ENCODE data around the gene ERICH3. TPM values are rescaled to one million over a fixed set of nuclear protein-coding genes. Genes with fewer than 3 reads are reported as not detected.

The ERICH3 gene
- total and polyA plus RNA-seq, 2 donors, result 0.78 to 5.2 TPM

DNA sequence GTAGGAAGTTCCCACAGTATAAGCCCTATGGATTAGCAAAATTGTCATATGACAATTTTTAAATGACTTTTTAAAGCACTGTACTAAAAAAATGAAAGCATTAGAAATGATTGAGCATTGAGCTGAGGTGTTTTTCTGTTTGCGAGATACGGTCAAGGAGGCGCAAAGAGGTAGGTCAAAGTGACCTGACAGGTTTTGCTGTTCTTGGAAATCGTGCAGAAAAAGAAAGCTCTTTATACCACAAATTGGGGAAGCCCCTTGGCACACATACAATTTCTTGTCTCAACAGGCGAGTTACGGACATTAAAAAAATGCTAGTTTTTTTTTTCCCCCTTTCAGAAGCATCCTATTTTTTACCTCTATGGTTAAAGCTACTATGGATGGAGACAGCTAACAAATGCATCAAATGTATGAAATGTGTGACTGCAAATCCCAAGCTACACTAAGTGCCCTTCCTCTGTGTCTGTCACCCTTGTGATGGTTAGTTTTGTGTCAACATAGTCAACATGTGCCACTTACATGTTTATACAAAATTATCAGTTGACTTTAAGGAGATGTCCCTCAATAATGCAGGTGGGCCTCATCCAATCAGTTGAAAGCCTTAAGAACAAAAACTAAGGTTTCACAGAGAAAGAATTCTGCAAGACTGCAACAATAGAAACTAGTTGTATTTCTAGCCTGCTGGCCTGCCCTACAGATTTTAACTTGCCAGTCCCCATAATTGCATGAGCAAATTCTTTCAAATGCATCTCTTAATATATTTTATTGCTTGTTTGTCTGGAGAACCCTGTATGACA, 30.0 kb upstream of the ERICH3 start:
- WGBS, result 87% methylated on average over 6 of the region's 6 CpGs
- H3K36me3 ChIP-seq (ENCODE audit: control insufficient read depth in 2 of 2, insufficient read depth in 2 of 2, low read length in 1 of 2), result peaks cover 0 to 22% of the 10 kb centered on the region in 2 donors

DNA sequence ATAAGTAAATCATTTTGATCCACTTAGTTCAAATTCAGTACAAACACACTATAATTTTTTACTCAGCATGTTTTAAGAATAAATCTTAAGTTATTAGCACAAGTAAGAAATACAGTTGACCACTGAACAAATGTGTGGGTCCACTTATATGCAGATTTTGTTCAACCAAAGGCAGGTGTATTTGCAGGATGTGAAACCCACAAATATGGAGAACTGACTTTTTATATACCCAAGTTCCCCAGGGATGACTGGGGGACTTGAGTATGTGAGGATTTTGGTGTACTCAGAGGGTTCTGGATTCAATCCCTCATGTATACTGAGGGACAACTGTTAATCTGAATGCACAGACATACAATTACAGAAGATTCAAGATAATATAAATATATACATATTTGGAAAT, 25.7 kb upstream of the ERICH3 start:
- no peaks in the 10 kb centered on the region for H3K4me1 ChIP-seq (ENCODE audit: control insufficient read depth in 2 of 2, insufficient read depth in 2 of 2, low read length in 2 of 2)
- H3K9me3 ChIP-seq (ENCODE audit: control insufficient read depth in 2 of 2, insufficient read depth in 1 of 2, low read length in 1 of 2), result no peaks in the 10 kb centered on the region
- no peak overlapping the region for H3K27ac ChIP-seq (ENCODE audit: low read depth in 1 of 2, low read length in 1 of 2)
- peaks cover 0 to 4% of the 10 kb centered on the region in 2 donors for H3K36me3 ChIP-seq (ENCODE audit: control insufficient read depth in 2 of 2, insufficient read depth in 2 of 2, low read length in 1 of 2)
- no peak overlapping the region for H3K4me3 ChIP-seq (ENCODE audit: low read length in 2 of 2)
- no peak for DNase-seq (ENCODE audit: low read depth in 6 of 9, low spot score in 9 of 9)
- H3K27me3 ChIP-seq (ENCODE audit: control insufficient read depth in 2 of 2, insufficient read depth in 1 of 2, low read length in 1 of 2), result no peaks in the 10 kb centered on the region

More for the DNA sequence above, 30.0 kb upstream of the ERICH3 start:
- no peaks in the 10 kb centered on the region for H3K27me3 ChIP-seq (ENCODE audit: control insufficient read depth in 2 of 2, insufficient read depth in 1 of 2, low read length in 1 of 2)
- H3K27ac ChIP-seq (ENCODE audit: low read depth in 1 of 2, low read length in 1 of 2), result no peak overlapping the region
- H3K4me3 ChIP-seq (ENCODE audit: low read length in 2 of 2), result no peak overlapping the region
- no peaks in the 10 kb centered on the region for H3K9me3 ChIP-seq (ENCODE audit: control insufficient read depth in 2 of 2, insufficient read depth in 1 of 2, low read length in 1 of 2)
- no peaks in the 10 kb centered on the region for H3K4me1 ChIP-seq (ENCODE audit: control insufficient read depth in 2 of 2, insufficient read depth in 2 of 2, low read length in 2 of 2)
- DNase-seq (ENCODE audit: low read depth in 6 of 9, low spot score in 9 of 9), result peak in 2 of 9 donors; percentile 2 to 37

- Histone ChIP-seq H3K4me3 (ENCODE audit: low read length in 2 of 2) (no peak overlapping the region), H3K9me3 (ENCODE audit: control insufficient read depth in 2 of 2, insufficient read depth in 1 of 2, low read length in 1 of 2) (no peaks in the 10 kb centered on the region), H3K27ac (ENCODE audit: low read depth in 1 of 2, low read length in 1 of 2) (no peak overlapping the region), H3K36me3 (ENCODE audit: control insufficient read depth in 2 of 2, insufficient read depth in 2 of 2, low read length in 1 of 2) (no peaks in the 10 kb centered on the region), H3K4me1 (ENCODE audit: control insufficient read depth in 2 of 2, insufficient read depth in 2 of 2, low read length in 2 of 2) (no peaks in the 10 kb centered on the region), H3K27me3 (ENCODE audit: control insufficient read depth in 2 of 2, insufficient read depth in 1 of 2, low read length in 1 of 2) (no peaks in the 10 kb centered on the region)
- DNase-seq (ENCODE audit: low read depth in 6 of 9, low spot score in 9 of 9), result no peak
- 84% methylated on average over 2 of the region's 2 CpGs for WGBS
These were observed 24.2 kb upstream of the ERICH3 start for GRCh38 chr1:74697832-74698231.

DNA sequence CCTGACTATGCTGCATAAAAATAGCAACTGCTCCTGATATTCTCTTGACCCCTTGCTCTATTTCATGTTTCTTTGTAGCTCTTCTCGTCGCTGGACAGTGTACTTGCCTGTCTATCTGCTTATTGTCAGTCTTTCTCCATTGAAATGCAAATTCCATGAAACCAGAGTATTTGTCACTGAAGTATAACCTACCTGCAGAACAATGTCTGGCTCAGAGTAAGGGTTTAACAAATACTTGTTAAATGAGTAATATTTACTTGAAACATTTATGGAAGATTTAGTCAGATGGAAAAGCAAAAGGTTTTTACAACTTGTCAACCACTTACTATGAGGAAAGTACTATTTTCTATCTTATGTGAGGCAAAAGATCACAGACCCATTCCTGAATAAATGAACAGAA, 19.9 kb upstream of the ERICH3 start:
- H3K27me3 ChIP-seq (ENCODE audit: control insufficient read depth in 2 of 2, insufficient read depth in 1 of 2, low read length in 1 of 2), result no peaks in the 10 kb centered on the region
- no peaks in the 10 kb centered on the region for H3K9me3 ChIP-seq (ENCODE audit: control insufficient read depth in 2 of 2, insufficient read depth in 1 of 2, low read length in 1 of 2)
- no peaks in the 10 kb centered on the region for H3K36me3 ChIP-seq (ENCODE audit: control insufficient read depth in 2 of 2, insufficient read depth in 2 of 2, low read length in 1 of 2)
- DNase-seq (ENCODE audit: low read depth in 6 of 9, low spot score in 9 of 9), result no peak
- no peaks in the 10 kb centered on the region for H3K4me1 ChIP-seq (ENCODE audit: control insufficient read depth in 2 of 2, insufficient read depth in 2 of 2, low read length in 2 of 2)
- H3K4me3 ChIP-seq (ENCODE audit: low read length in 2 of 2), result no peak overlapping the region
- H3K27ac ChIP-seq (ENCODE audit: low read depth in 1 of 2, low read length in 1 of 2), result no peak overlapping the region
- 90% methylated on average over 2 of the region's 2 CpGs for WGBS

DNA sequence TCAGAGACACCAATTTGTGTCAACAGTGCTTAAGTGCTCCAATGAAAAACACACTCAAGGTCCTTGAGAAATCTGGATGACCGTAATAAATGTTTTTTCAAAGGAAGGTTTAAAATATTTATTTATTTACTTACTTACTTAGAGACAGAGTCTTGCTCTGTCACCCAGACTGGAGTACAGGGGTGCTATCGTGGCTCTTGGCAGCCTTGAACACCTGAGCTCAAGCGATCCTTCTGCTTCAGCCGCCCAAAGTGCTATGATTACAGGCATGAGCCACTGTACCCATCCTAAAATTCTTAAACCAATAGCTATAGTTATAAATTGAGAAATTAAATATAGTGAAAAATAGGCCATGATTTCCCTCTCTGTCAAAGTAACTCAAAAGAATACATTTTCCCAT, 17.3 kb upstream of the ERICH3 start:
- Histone ChIP-seq H3K4me1 (ENCODE audit: control insufficient read depth in 2 of 2, insufficient read depth in 2 of 2, low read length in 2 of 2) (no peaks in the 10 kb centered on the region), H3K36me3 (ENCODE audit: control insufficient read depth in 2 of 2, insufficient read depth in 2 of 2, low read length in 1 of 2) (no peaks in the 10 kb centered on the region), H3K27me3 (ENCODE audit: control insufficient read depth in 2 of 2, insufficient read depth in 1 of 2, low read length in 1 of 2) (no peaks in the 10 kb centered on the region), H3K27ac (ENCODE audit: low read depth in 1 of 2, low read length in 1 of 2) (no peak overlapping the region), H3K9me3 (ENCODE audit: control insufficient read depth in 2 of 2, insufficient read depth in 1 of 2, low read length in 1 of 2) (no peaks in the 10 kb centered on the region), H3K4me3 (ENCODE audit: low read length in 2 of 2) (no peak overlapping the region)
- no peak for DNase-seq (ENCODE audit: low read depth in 6 of 9, low spot score in 9 of 9)
- WGBS, result 95% methylated on average over 4 of the region's 4 CpGs

GRCh38 chr1:74690364-74690696, 16.7 kb upstream of the ERICH3 start:
- no peak for DNase-seq (ENCODE audit: low read depth in 6 of 9, low spot score in 9 of 9)
- Histone ChIP-seq H3K9me3 (ENCODE audit: control insufficient read depth in 2 of 2, insufficient read depth in 1 of 2, low read length in 1 of 2) (no peaks in the 10 kb centered on the region), H3K36me3 (ENCODE audit: control insufficient read depth in 2 of 2, insufficient read depth in 2 of 2, low read length in 1 of 2) (no peaks in the 10 kb centered on the region), H3K4me3 (ENCODE audit: low read length in 2 of 2) (no peak overlapping the region), H3K4me1 (ENCODE audit: control insufficient read depth in 2 of 2, insufficient read depth in 2 of 2, low read length in 2 of 2) (no peaks in the 10 kb centered on the region), H3K27ac (ENCODE audit: low read depth in 1 of 2, low read length in 1 of 2) (no peak overlapping the region), H3K27me3 (ENCODE audit: control insufficient read depth in 2 of 2, insufficient read depth in 1 of 2, low read length in 1 of 2) (no peaks in the 10 kb centered on the region)
- WGBS, result 31% methylated on average over 2 of the region's 2 CpGs

DNA sequence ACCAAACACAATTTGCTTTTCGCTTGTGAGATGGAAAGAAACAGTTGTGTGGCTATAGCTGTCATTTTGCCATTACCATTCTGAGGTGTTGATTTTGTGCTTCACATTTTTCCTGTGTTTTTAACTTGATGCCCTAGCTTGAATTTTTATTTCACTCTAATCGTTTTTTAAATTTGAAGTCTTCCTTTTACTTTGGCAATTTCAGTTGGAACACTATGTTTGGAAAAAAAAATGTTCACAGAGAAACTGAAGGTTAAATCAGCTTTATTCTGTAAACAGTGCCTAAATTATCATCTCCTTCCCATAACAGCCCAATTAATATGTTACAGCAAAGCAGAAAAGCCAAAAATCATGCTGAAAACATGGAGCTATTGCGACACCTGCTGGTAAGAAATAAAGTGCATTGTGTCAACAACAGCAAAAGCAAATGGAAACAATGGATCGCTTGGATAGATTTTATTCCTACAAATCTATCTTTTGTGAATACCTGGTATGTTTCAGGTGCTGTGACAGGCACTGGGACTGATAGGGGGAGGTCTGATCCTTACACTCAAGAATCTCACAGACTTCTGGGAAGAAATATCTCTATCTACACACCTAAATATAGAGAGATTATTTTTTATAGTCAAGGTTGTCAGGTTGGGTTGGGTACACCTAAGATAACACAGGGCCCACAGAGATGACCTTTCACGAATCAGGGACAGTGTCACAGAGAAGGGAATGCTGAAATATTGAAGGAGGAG, 16.2 kb upstream of the ERICH3 start:
- no peak overlapping the region for H3K27ac ChIP-seq (ENCODE audit: low read depth in 1 of 2, low read length in 1 of 2)
- H3K4me3 ChIP-seq (ENCODE audit: low read length in 2 of 2), result no peak overlapping the region
- H3K36me3 ChIP-seq (ENCODE audit: control insufficient read depth in 2 of 2, insufficient read depth in 2 of 2, low read length in 1 of 2), result no peaks in the 10 kb centered on the region
- peak in 8 of 9 donors; percentile 23 to 70 (median 40) for DNase-seq (ENCODE audit: low read depth in 6 of 9, low spot score in 9 of 9)
- WGBS, result 39% methylated on average over 5 of the region's 5 CpGs
- no peaks in the 10 kb centered on the region for H3K4me1 ChIP-seq (ENCODE audit: control insufficient read depth in 2 of 2, insufficient read depth in 2 of 2, low read length in 2 of 2)
- no peaks in the 10 kb centered on the region for H3K27me3 ChIP-seq (ENCODE audit: control insufficient read depth in 2 of 2, insufficient read depth in 1 of 2, low read length in 1 of 2)
- H3K9me3 ChIP-seq (ENCODE audit: control insufficient read depth in 2 of 2, insufficient read depth in 1 of 2, low read length in 1 of 2), result no peaks in the 10 kb centered on the region

DNA sequence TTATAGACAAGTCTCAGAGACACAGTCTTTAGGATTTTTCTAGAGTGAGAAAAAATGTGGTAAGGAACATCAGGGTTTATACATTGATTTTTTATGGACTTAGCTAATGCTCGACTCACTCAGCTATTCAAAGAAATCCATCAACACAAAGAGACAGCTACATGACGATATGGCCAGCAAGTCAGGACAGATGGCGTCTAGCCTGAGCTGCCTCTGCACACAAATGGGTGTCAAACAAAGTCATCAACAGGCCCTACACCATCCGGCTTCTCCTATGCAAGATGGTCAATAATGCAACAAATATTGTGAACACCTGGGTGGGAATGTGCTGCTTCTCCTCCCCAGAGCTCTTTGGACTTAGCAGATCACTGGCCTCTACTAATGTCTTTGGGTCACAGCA, 13.3 kb upstream of the ERICH3 start:
- WGBS, result 94% methylated on average over 4 of the region's 4 CpGs

GRCh38 chr1:74684301-74684700, 10.7 kb upstream of the ERICH3 start:
- Histone ChIP-seq H3K4me1 (ENCODE audit: control insufficient read depth in 2 of 2, insufficient read depth in 2 of 2, low read length in 2 of 2) (no peaks in the 10 kb centered on the region), H3K4me3 (ENCODE audit: low read length in 2 of 2) (no peak overlapping the region), H3K9me3 (ENCODE audit: control insufficient read depth in 2 of 2, insufficient read depth in 1 of 2, low read length in 1 of 2) (no peaks in the 10 kb centered on the region), H3K36me3 (ENCODE audit: control insufficient read depth in 2 of 2, insufficient read depth in 2 of 2, low read length in 1 of 2) (no peaks in the 10 kb centered on the region), H3K27ac (ENCODE audit: low read depth in 1 of 2, low read length in 1 of 2) (no peak overlapping the region), H3K27me3 (ENCODE audit: control insufficient read depth in 2 of 2, insufficient read depth in 1 of 2, low read length in 1 of 2) (no peaks in the 10 kb centered on the region)
- DNase-seq (ENCODE audit: low read depth in 6 of 9, low spot score in 9 of 9), result no peak
- WGBS, result 96% methylated on average over 2 of the region's 2 CpGs

More for the DNA sequence above, 13.3 kb upstream of the ERICH3 start:
- no peaks in the 10 kb centered on the region for H3K27me3 ChIP-seq (ENCODE audit: control insufficient read depth in 2 of 2, insufficient read depth in 1 of 2, low read length in 1 of 2)
- H3K27ac ChIP-seq (ENCODE audit: low read depth in 1 of 2, low read length in 1 of 2), result no peak overlapping the region
- H3K4me3 ChIP-seq (ENCODE audit: low read length in 2 of 2), result no peak overlapping the region
- no peaks in the 10 kb centered on the region for H3K9me3 ChIP-seq (ENCODE audit: control insufficient read depth in 2 of 2, insufficient read depth in 1 of 2, low read length in 1 of 2)
- no peaks in the 10 kb centered on the region for H3K36me3 ChIP-seq (ENCODE audit: control insufficient read depth in 2 of 2, insufficient read depth in 2 of 2, low read length in 1 of 2)
- DNase-seq (ENCODE audit: low read depth in 6 of 9, low spot score in 9 of 9), result no peak
- H3K4me1 ChIP-seq (ENCODE audit: control insufficient read depth in 2 of 2, insufficient read depth in 2 of 2, low read length in 2 of 2), result no peaks in the 10 kb centered on the region

Data from thymus (tissue), 11 donors.